ENCODE measurements around the gene MAK.

MAK gene

DNA sequence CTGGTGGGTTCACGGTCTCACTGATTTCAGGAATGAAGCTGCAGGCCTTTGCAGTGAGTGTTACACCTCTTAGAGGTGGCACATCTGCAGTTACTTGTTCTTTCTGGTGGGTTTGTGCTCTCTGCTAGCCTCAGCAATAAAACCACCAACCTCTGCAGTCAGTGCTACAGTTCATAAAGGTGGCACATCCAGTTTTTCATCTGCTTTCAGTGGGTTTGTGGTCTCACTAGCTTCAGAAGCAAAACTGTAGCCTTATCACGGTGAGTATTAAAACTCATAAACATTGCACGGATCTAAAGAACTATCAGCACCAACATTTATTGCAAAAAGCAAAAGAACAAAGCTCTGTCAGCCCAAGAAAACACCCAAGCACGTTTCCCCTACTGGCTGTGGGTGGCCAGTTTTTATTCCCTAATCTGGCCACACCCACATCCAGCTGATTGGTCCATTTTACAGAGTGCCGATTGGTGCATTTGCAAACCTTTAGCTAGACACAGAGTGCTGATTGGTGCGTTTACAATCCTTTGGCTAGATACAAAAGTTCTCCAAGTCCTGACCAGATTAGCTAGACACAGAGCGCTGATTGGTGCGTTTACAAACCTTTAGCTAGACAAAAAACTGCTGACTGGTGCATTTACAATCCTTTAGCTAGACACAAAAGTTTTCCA is 118.9 kb downstream of the MAK start:
- TF ChIP-seq, protein P1, sequence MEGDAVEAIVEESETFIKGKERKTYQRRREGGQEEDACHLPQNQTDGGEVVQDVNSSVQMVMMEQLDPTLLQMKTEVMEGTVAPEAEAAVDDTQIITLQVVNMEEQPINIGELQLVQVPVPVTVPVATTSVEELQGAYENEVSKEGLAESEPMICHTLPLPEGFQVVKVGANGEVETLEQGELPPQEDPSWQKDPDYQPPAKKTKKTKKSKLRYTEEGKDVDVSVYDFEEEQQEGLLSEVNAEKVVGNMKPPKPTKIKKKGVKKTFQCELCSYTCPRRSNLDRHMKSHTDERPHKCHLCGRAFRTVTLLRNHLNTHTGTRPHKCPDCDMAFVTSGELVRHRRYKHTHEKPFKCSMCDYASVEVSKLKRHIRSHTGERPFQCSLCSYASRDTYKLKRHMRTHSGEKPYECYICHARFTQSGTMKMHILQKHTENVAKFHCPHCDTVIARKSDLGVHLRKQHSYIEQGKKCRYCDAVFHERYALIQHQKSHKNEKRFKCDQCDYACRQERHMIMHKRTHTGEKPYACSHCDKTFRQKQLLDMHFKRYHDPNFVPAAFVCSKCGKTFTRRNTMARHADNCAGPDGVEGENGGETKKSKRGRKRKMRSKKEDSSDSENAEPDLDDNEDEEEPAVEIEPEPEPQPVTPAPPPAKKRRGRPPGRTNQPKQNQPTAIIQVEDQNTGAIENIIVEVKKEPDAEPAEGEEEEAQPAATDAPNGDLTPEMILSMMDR (IDR thresholded peaks at IDR 0.05; ENCODE audit: borderline replicate concordance, control extremely low read depth, extremely low read depth, insufficient read depth, missing control alignments) = no peak
- in situ Hi-C loops (cut with MboI; ENCODE audit: low sequenced_read_pairs, unreplicated experiment) = no loop called here
- no peak for DNase-seq (ENCODE audit: low spot score)

DNA sequence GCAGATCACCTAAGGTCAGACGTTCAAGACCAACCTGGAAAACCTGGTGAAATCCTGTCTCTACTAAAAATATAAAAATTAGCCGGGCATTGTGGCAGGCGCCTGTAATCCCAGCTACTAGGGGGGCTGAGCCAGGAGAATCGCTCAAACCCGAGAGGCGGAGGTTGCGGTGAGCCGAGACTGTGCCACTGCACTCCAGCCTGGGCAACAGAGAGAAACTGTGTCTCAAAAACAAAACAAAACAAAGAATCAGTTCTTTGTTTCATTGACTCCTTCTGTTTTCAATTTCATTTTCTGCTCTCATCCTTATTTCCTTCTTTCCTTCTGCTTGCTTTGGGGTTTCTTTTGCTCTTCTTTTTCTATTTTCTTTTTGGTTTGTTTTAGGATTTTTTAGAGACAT is 124.4 kb downstream of the MAK start:
- in situ Hi-C loops (cut with MboI; ENCODE audit: low sequenced_read_pairs, unreplicated experiment) = no loop called here
- DNase-seq (ENCODE audit: low spot score) = no peak
- TF ChIP-seq, protein P1 (IDR thresholded peaks at IDR 0.05; ENCODE audit: borderline replicate concordance, control extremely low read depth, extremely low read depth, insufficient read depth, missing control alignments) = no peak

Data from GM13976 (cell line).